ENCODE measurements around the gene C2CD4D. TPM values are rescaled to one million over a fixed set of nuclear protein-coding genes. Genes with fewer than 3 reads are reported as not detected.
"Not testable (repeated sequence)": the region's sequence is repeated elsewhere in the genome, so short reads cannot be mapped to it uniquely, and the experiment has no call there.

C2CD4D gene
- total RNA-seq, 1 donor from 2014 or later: not detected

- intact Hi-C loops (cut with micrococcal nuclease): no loop called here
- DNase-seq (no peak), ATAC-seq (no peak)
These were observed 21.0 kb upstream of the C2CD4D start for GRCh38 chr1:151860504-151861187.

GRCh38 chr1:151859891-151860293, 20.3 kb upstream of the C2CD4D start:
- DNase-seq (no peak), ATAC-seq (no peak)
- intact Hi-C loops (cut with micrococcal nuclease): no loop called here

- intact Hi-C loops (cut with micrococcal nuclease): no loop called here
- no peak for ATAC-seq
- no peak for DNase-seq
These were observed 19.5 kb upstream of the C2CD4D start for GRCh38 chr1:151858886-151859665.

GRCh38 chr1:151858030-151858746, 18.6 kb upstream of the C2CD4D start:
- intact Hi-C loops (cut with micrococcal nuclease): no loop called here
- DNase-seq (no peak), ATAC-seq (no peak)

- DNase-seq: no peak
- ATAC-seq: no peak
- intact Hi-C loops (cut with micrococcal nuclease): no loop called here
These were observed 16.3 kb upstream of the C2CD4D start for GRCh38 chr1:151855933-151856332.

GRCh38 chr1:151855516-151855915, 15.9 kb upstream of the C2CD4D start:
- intact Hi-C loops (cut with micrococcal nuclease): not testable (repeated sequence)
- DNase-seq (peak; percentile 43), ATAC-seq (peak; percentile 69)

- intact Hi-C loops (cut with micrococcal nuclease): no loop called here
- ATAC-seq: no peak
These were observed 15.0 kb upstream of the C2CD4D start for GRCh38 chr1:151854658-151855057.

GRCh38 chr1:151853411-151853943, 13.9 kb upstream of the C2CD4D start, which contains the start of gene THEM5:
TSS of gene THEM5 (minus strand) at chr1:151853712. CDS start at chr1:151853565, 147 bp downstream.
- intact Hi-C loops (cut with micrococcal nuclease): no loop called here
- ATAC-seq (no peak), DNase-seq (no peak)

More at GRCh38 chr1:151854658-151855057, 15.0 kb upstream of the C2CD4D start:
- no peak for DNase-seq

- intact Hi-C loops (cut with micrococcal nuclease): no loop called here
- ATAC-seq: no peak
- DNase-seq: no peak
These were observed 13.1 kb upstream of the C2CD4D start for GRCh38 chr1:151852733-151853132.

GRCh38 chr1:151851886-151852285, 12.3 kb upstream of the C2CD4D start:
- ATAC-seq: no peak
- intact Hi-C loops (cut with micrococcal nuclease): no loop called here

GRCh38 chr1:151849871-151850270, 10.3 kb upstream of the C2CD4D start:
- ATAC-seq: no peak
- no peak for DNase-seq
- intact Hi-C loops (cut with micrococcal nuclease): no loop called here

More at GRCh38 chr1:151851886-151852285, 12.3 kb upstream of the C2CD4D start:
- no peak for DNase-seq

GRCh38 chr1:151849126-151849525, 9.5 kb upstream of the C2CD4D start:
- DNase-seq (no peak), ATAC-seq (no peak)
- intact Hi-C loops (cut with micrococcal nuclease): no loop called here

- DNase-seq (no peak), ATAC-seq (peak; percentile 53)
- intact Hi-C loops (cut with micrococcal nuclease): no loop called here
These were observed 8.4 kb upstream of the C2CD4D start for GRCh38 chr1:151847867-151848596.

GRCh38 chr1:151846686-151847237, 7.1 kb upstream of the C2CD4D start:
- ATAC-seq: no peak
- intact Hi-C loops (cut with micrococcal nuclease): no loop called here
- no peak for DNase-seq

- DNase-seq (no peak), ATAC-seq (no peak)
- intact Hi-C loops (cut with micrococcal nuclease): no loop called here
These were observed 6.5 kb upstream of the C2CD4D start for GRCh38 chr1:151846062-151846568.

GRCh38 chr1:151843398-151843797, 3.8 kb upstream of the C2CD4D start:
- ATAC-seq (no peak), DNase-seq (no peak)
- intact Hi-C loops (cut with micrococcal nuclease): no loop called here

GRCh38 chr1:151841141-151841540, 1.5 kb upstream of the C2CD4D start:
- no peak for DNase-seq
- intact Hi-C loops (cut with micrococcal nuclease): no loop called here
- ATAC-seq: no peak

- intact Hi-C loops (cut with micrococcal nuclease): no loop called here
- ATAC-seq (no peak), DNase-seq (no peak)
These were observed 801 bp upstream of the C2CD4D start for GRCh38 chr1:151840421-151840820.

- no peak for DNase-seq
- intact Hi-C loops (cut with micrococcal nuclease): loop anchor here (10.0 kb wide), 1 partner anchor 244 kb away; no protein-coding TSS in a partner anchor
- no peak for ATAC-seq
These were observed 573 bp downstream of the C2CD4D start for GRCh38 chr1:151839082-151839412.
